Muscle of back (tissue), 11 donors: ENCODE results near the gene LINGO1. TPM values are rescaled to one million over a fixed set of nuclear protein-coding genes. Genes with fewer than 3 reads are reported as not detected.

Source experiments
- DNase-seq, 3 donors: peaks; one replicate each; pipeline versions ENCODE4 v3.0.0 to v3.0.0-alpha.2; 2013
- polyA plus RNA-seq, 10 donors: library from polyadenylated mRNA; unstranded; fragments of 120-200 nt; gene quantifications; one replicate each; pipeline ENCODE4 v1.2.1, GENCODE V29; 2013; ENCODE audit not compliant: insufficient read length in 10 of 10

LINGO1 gene
- polyA plus RNA-seq, 10 donors, result 6.9 to 15.4 (median 9.5) TPM

- no peak for DNase-seq
These were observed 34.1 kb downstream of the LINGO1 start for GRCh38 chr15:77598644-77599043.

GRCh38 chr15:77597804-77598453 lies 34.8 kb downstream of the LINGO1 start:
- no peak for DNase-seq

- DNase-seq, result no peak
These were observed 35.6 kb downstream of the LINGO1 start for GRCh38 chr15:77596821-77597803.

GRCh38 chr15:77595231-77595630 lies 37.5 kb downstream of the LINGO1 start:
- DNase-seq, result no peak

GRCh38 chr15:77592758-77593157 lies 40.0 kb downstream of the LINGO1 start:
- DNase-seq, result no peak

GRCh38 chr15:77591968-77592613 lies 40.6 kb downstream of the LINGO1 start:
- DNase-seq, result no peak

GRCh38 chr15:77589839-77590238 lies 42.9 kb downstream of the LINGO1 start:
- peak in 2 of 3 donors; percentile 24 to 52 for DNase-seq

- DNase-seq, result no peak
These were observed 44.6 kb downstream of the LINGO1 start for GRCh38 chr15:77588126-77588525.

GRCh38 chr15:77584691-77585090 lies 48.0 kb downstream of the LINGO1 start:
- DNase-seq, result no peak

GRCh38 chr15:77584201-77584600 lies 48.5 kb downstream of the LINGO1 start:
- no peak for DNase-seq

- peak in 1 of 3 donors; percentile 58 for DNase-seq
These were observed 49.9 kb downstream of the LINGO1 start for GRCh38 chr15:77582763-77583162.

- no peak for DNase-seq
These were observed 50.7 kb downstream of the LINGO1 start for GRCh38 chr15:77581896-77582569.

- DNase-seq, result peak in 1 of 3 donors; percentile 42
These were observed 51.6 kb downstream of the LINGO1 start for GRCh38 chr15:77580996-77581682.

- DNase-seq, result no peak
These were observed 53.1 kb downstream of the LINGO1 start for GRCh38 chr15:77579498-77580188.

GRCh38 chr15:77578641-77579372 lies 53.9 kb downstream of the LINGO1 start:
- no peak for DNase-seq

- peak in 1 of 3 donors; percentile 47 for DNase-seq
These were observed 55.3 kb downstream of the LINGO1 start for GRCh38 chr15:77577366-77577950.

- DNase-seq, result no peak
These were observed 56.2 kb downstream of the LINGO1 start for GRCh38 chr15:77576538-77576937.

- no peak for DNase-seq
These were observed 57.3 kb downstream of the LINGO1 start for GRCh38 chr15:77575203-77575934.
